GM21367 (cell line): Measurements from ENCODE around the gene TRMT1.
"Not testable (repeated sequence)": the region's sequence is repeated elsewhere in the genome, so short reads cannot be mapped to it uniquely, and the experiment has no call there.

Experiments used
- ATAC-seq: cut with Tn5 transposase; IDR thresholded peaks from one replicate; pipeline ENCODE4 v1.9.1; 2021; ENCODE audit not compliant: unreplicated experiment

TRMT1 gene

DNA sequence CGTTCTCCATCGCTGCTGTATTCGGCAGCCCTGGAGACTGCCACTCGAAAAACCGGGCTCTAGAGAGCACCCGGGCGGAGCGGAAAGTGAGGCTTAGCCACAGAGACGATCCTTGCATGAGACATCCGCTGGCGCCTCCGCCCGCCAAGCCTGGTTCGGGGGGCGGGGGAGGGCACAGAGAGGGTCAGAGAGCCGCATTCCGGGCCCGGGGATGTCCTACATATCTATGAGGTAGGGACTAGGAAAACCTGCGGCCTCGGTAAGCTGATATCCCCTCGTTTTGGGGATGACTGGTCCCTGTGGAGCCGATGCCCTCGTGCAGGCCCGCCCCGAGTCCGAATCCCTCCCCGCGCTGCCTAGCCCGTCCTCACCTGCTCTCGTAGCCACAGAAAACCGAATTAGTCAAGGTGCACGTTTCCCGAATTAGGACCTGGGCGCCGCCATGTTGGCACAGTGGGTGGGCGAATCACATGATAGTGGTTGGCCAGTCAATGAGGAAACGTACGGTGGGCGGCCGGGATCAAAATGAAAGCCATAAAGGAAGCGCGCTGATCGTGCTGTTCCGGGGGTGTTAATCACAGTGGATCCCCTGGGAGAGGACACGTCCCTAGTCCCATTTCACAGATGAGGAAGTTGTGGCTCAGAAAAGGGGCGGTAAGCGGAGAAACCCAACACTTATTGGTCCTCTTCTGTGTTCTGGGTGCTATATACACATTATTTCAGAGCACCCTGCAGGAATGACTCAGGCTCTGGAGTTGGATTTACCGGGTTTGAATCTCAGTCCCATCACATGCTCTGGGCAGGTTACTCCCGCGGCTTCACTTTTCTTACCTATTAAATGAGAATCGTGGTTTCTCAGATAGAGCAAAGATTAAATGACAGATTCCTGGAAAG is at the start of gene TRMT1:
Gene TRMT1, minus strand, starts transcription at position 459 of the 894 bp plus-strand sequence. Its CDS starts 341 bp downstream, at position 118.
- no peak for ATAC-seq

DNA sequence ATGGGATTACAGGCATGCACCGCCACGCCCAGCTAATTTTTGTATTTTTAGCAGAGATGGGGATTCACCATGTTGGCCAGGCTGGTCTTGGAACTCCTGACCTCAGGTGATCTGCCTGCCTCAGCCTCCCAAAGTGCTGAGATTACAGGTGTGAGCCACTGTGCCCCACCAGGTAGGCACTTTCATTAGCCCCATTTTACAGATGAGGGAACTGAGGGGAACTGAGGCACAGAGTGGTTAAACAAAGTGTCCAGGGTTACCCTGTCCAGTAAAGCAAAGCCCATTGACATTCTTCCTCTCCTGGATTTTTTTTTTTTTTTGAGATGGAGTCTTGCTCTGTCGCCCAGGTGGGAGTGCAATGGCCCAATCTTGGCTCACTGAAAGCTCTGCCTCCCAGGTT is 49.6 kb upstream of the TRMT1 start:
- ATAC-seq, result not testable (repeated sequence)

DNA sequence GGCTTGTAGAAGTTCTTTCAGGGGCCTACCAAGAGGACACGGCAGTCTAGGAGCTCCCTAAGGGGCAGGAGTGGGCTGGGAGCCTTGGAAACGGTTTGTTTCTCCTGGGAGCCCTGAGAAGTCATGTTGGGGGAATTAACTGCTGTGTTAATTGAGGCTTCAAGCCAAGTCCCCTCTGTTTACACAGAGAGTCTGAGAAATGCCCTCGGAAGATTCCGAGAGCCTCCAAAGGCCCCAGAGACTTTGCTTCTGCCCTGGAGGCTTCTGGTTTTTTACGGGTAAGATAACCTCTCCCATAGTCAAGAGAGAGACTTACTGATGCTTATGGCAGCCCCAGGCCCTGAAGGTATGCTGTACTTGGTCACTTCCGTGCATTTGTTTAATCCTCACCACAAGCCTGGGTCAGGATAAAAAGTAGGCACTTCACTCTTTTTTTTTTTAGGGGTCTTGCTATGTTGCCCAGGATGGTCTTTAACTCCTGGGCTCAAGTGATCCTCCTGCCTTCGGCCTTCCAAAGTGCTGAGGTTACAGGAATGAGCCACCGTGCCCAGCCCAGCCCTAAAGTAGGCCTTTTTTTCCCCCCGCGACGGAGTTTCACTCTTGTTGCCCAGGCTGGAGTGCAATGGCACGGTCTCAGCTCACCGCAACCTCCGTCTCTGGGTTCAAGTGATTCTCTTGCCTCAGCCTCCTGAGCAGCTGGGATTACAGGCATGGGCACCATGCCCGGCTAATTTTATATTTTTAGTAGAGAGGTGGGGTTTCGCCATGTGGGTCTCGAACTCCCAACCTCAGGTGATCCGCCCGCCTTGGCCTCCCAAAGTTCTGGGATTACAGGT is 48.8 kb upstream of the TRMT1 start:
- ATAC-seq, result no peak

GRCh38 chr19:13164343-13165161 is 48.0 kb upstream of the TRMT1 start:
- no peak for ATAC-seq

DNA sequence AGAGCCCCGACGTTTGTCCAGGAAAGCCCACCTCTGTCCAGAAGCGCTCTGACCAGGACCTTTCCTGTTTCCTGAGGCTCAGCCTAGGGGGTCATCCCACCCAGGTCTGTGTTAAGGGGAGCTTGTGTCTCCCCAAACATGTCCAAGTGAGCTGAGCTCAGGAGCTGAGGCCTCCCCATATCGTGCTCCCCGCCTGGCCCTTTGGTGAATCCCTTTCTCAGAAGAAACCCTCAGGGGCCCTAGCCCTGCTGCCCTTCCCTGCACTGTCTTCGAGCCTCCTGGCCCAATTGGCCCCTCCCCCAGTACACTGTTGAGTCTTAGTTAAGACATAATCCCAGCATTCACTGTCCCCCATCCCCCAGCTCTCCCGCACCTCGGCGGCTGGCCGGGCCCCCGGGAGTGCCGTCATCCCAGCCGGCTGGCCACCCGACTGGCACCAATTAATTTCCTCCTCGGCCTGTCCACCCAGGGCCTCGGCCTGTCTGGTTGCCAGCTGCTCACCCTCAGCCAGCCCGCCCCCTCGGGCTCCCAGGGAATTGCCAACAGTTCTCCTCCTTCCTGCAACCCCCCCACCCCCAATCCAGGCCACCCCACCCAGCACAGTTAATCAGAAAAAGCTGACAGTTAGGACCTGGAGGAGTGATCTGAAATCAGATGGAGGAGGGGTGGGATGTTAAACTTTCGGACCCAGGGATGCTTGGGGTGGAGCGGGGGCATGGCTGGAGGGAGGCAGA is 47.2 kb upstream of the TRMT1 start:
- no peak for ATAC-seq

DNA sequence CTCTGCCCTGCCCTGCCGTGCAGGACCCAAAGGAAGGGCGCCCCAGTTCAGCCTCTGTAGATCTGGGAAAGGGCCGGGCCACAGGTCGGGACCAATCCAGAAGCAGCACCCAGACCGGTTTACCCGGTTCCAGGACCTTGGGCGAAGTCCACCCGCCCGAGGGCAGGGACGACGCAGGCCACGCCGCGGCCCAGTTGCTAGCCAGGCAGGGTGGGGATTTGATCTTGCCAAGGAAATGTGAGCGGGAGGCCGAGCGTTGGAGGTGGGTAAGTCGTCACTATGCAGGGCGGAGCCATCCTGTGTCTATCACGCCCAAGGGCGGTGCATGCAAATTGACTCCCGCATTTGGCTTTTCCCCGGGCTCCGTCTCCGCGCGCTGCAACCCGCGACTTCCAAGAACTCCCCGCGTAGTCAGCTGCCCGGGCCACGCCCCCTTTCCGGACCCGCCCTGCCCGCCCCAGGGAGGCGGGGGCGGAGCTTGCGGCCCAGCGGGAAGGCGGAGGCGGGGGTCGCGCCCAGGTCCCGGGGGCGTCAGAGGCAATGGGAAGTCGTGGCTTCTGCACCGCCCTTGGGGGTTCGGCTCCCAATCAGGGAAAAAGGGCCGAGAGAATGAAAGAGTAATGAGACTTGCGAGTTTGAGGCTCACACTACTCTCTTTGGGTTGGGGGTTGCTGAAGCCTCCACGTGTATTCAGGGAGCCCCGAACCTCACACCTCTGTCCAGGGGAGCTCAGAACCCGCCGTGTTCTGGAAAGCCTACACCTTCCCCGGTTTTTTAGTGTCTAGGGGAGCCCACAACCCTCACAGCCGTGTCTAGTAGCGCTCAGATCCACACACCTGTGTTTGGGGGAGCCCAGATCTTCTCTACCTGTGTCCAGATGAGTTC is 46.4 kb upstream of the TRMT1 start:
- ATAC-seq, result no peak

DNA sequence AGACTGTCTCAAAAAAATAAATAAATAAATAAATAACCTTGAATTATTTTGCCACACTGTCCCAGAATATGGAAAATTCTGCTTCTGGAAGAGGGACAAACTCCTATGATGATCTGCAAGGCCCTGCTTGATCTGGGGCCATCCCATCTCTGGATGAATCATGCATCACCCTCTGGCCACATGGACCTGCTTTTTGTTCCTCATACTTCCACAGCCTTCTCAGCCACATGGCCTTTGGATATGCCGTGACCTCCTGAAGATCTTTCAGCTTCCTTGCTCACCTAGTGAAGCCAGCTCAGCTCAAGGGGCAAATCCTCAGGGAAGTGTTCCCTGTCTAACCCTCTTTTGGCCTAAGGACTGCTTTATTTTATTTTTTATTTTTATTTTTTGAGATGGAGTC is 44.0 kb upstream of the TRMT1 start:
- ATAC-seq, result no peak

DNA sequence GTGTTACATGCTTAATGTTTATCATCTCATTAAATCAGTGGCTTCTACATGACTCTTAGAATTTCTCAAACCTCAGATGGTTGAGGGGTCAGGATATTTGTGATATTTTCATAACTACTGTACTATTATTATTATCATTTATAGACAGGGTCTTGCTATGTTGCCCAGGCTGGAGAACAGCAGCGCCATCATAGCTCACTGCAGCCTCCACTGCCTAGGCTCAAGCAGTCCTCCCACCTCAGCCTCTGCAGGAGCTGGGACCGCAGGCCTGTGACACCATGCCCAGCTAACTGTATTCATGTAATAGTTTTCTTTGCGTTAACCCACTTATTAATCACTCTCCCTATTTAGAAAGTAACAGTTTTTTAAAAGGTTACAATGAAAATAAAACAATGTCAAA is 43.2 kb upstream of the TRMT1 start:
- ATAC-seq, result no peak

DNA sequence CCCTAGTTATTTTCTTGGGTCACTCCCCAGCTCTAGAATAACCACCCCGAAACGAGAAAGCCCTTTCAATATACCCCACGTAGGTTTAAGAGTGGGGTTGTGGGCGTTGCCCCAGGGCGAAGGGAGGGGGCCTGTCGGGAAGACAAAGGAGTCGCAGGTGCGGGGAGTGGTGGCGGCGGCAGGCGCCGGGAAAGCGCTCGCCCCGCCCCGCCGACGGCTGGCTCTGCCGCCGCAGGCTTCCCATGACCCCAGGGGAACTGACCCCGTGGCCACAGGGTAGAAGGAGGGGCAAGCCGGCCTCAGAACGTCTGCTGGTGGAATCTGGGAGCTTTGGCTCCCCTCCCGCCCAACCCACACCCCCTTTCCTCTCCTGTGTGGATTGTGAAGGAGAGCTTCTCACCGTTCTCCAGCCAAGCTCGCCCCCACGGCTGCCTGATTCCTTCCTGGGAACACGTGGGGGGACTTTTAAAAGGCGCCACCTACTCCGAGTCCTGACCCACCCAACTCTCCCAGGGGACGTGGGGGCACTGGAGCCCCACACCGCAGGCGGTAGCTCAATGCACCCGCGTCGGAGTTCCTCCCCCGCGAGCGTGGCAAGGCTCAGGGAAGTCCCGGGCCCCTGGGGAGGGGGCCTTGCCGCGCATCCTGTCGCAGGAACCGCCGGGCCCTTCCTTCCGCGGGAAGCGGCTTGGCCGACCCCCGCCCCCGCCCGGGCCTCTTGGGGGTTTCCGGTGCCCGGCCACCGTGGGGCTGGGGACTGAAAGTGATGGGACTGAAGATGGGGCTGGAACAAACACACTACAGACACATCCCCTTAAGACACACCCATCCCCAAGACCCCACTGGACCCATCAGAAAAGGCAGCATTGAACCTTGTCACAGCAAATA is 39.2 kb upstream of the TRMT1 start:
- ATAC-seq, result no peak

- ATAC-seq, result no peak
Measured at GRCh38 chr19:13154911-13155471, 38.5 kb upstream of the TRMT1 start.

- no peak for ATAC-seq
Measured at GRCh38 chr19:13154241-13154778, 37.8 kb upstream of the TRMT1 start.

DNA sequence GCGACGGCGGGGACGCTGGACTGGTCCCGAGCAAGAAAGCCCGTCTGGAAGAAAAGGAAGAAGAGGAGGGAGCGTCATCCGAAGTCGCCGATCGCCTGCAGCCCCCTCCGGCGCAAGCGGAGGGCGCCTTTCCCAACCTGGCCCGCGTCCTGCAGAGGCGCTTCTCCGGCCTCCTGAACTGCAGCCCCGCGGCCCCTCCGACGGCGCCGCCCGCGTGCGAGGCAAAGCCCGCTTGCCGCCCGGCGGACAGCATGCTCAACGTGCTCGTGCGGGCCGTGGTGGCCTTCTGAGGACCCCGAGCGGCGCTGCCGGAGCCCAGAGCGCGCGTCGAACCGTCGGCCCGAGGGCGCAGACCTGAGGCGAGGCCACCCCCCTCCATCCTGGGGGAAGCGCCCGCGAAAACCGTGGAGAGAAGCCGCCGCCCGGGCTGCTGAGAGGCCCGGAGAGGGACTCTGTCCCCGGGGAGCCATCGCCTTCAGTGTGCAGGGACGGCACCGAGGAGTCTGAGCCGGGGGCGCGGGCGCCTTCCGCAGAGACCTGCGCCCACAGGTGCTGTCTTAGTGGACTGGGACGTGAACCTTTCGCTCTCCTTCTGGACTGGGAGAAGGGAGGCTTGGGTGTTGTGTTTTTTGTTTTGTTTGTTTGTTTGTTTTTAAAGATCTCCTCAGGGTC is 37.2 kb upstream of the TRMT1 start:
- ATAC-seq, result no peak

DNA sequence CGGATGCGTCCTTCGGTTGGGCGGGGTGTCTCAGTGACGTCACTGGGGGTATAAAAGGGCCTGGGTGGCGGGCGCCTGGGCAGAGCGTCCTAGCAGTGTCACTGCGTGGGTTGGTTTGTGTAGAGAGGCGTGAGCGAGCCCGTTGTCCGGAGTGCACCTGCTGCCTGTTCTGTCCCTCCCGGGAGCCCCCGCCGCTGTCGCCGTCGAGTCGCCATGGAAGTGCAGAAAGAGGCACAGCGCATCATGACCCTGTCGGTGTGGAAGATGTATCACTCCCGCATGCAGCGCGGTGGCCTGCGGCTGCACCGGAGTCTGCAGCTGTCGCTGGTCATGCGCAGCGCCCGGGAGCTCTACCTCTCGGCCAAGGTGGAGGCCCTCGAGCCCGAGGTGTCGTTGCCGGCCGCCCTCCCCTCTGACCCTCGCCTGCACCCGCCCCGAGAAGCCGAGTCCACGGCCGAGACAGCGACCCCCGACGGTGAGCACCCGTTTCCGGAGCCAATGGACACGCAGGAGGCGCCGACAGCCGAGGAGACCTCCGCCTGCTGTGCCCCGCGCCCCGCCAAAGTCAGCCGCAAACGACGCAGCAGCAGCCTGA is 36.5 kb upstream of the TRMT1 start:
- no peak for ATAC-seq

- ATAC-seq, result no peak
Measured at GRCh38 chr19:13152356-13152973, 35.9 kb upstream of the TRMT1 start.

DNA sequence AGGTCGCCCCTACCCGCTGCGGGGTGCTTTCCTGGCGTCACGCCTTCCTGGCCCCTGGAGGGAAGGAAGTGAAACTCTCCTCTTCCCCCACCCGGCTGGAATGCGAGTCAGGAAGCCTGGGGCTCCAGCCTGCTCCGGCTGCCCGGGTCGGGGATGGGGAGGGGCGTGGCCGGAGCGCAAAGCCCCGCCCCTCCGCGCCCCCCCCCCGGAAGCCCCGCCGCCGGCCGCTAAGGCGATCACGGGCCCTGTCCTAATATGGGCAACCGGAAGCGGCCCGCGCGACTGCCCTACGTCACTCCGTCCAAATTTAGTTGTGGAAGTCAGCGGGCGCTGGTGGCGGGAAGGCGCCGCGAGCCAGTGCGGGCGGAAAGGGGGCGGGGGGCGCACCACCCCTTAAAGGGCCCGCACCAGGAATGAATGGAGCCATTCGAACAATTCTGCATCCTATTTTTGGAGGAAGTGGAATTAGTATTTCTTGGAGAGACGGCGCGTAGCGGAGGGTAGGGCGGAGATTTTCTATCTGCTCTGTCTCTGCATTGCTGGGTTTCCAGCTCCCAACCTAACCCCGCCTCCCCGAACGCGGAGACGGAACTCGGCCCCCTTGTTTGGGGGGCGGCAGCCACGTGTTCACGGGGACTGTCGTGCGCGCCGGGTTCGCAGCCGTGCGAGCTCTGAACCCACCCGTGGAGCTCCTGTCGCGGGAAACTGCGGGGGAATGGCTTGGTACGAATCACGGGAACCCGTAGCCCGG is 35.2 kb upstream of the TRMT1 start:
- no peak for ATAC-seq
